SU-DHL-6 (cell line): ENCODE data around the gene PPP2R5C.

Experiments
- H2AFZ ChIP-seq: fragments of 200-600 bp; sonication (generic); 2 replicates; pipeline ENCODE4 v1.6.1; 2014; ENCODE audit warnings: low read depth, mild to moderate bottlenecking, moderate library complexity, mixed read lengths, antibody characterized with exemption, low read length; ENCODE audit not compliant: severe bottlenecking
- H3F3A ChIP-seq: fragments of 200-600 bp; shearing (Covaris generic); 2 replicates; pipeline ENCODE4 v1.6.0; 2016; ENCODE audit warnings: antibody characterized with exemption, mild to moderate bottlenecking; ENCODE audit not compliant: insufficient read depth
- H3K27ac ChIP-seq: fragments of 200-600 bp; sonication (generic); 2 replicates; pipeline ENCODE4 v1.5.1; 2016; ENCODE audit warnings: low read depth, mild to moderate bottlenecking, low read length, moderate library complexity, mixed read lengths
- H3K27me3 ChIP-seq: fragments of 200-600 bp; sonication (generic), shearing (Covaris generic); 2 replicates; pipeline ENCODE4 v1.6.0; 2014; ENCODE audit warnings: mild to moderate bottlenecking, low read length
- H3K36me3 ChIP-seq: fragments of 200-600 bp; sonication (generic); 2 replicates; pipeline ENCODE4 v1.6.1; 2014; ENCODE audit warnings: mild to moderate bottlenecking, low read length, mixed read lengths
- H3K4me2 ChIP-seq: fragments of 300-600, 200-600 bp; shearing (Covaris generic), sonication (generic); 2 replicates; pipeline ENCODE4 v1.6.0; 2014; ENCODE audit warnings: low read length, low read depth, mild to moderate bottlenecking; ENCODE audit not compliant: poor library complexity, severe bottlenecking
- H3K4me3 ChIP-seq: fragments of 200-600 bp; sonication (generic); 2 replicates; pipeline ENCODE4 v1.5.1; 2014; ENCODE audit warnings: antibody characterized with exemption, low read length, mild to moderate bottlenecking, mixed read lengths; ENCODE audit not compliant: insufficient read depth, poor library complexity, severe bottlenecking
- H3K79me2 ChIP-seq: fragments of 200-600 bp; sonication (generic); 2 replicates; pipeline ENCODE4 v1.6.1; 2014; ENCODE audit warnings: mild to moderate bottlenecking, low read length, moderate library complexity; ENCODE audit not compliant: insufficient read depth
- H3K9ac ChIP-seq: fragments of 200-600 bp; sonication (generic); 2 replicates; pipeline ENCODE4 v1.7.0; 2014; ENCODE audit warnings: mild to moderate bottlenecking, low read length
- H3K9me2 ChIP-seq: fragments of 200-600 bp; sonication (generic); replicated peaks from 2 replicates; pipeline ENCODE4 v1.6.1; 2014; ENCODE audit warnings: low read length; ENCODE audit not compliant: insufficient read depth
- H3K9me3 ChIP-seq: fragments of 200-600 bp; sonication (generic); 2 replicates; pipeline ENCODE4 v1.6.1; 2014; ENCODE audit warnings: low read length, mixed read lengths; ENCODE audit not compliant: insufficient read depth
- H4K20me1 ChIP-seq: fragments of 200-600 bp; sonication (generic); 2 replicates; pipeline ENCODE4 v1.6.1; 2014; ENCODE audit warnings: low read depth, mild to moderate bottlenecking, antibody characterized with exemption, low read length, moderate library complexity, mixed read lengths
- EZH2phosphoT487 ChIP-seq: fragments of 200-600 bp; sonication (generic), shearing (Covaris generic); conservative IDR thresholded peaks from 2 replicates; pipeline ENCODE4 v1.6.1; 2018; ENCODE audit warnings: mild to moderate bottlenecking, antibody characterized with exemption, low read length, moderate library complexity, mixed read lengths
- TF ChIP-seq, protein P1 (sequence below): fragments of 200-600 bp; sonication (generic); IDR thresholded peaks from one replicate; pipeline ENCODE4 v1.5.1; 2017; ENCODE audit warnings: antibody characterized with exemption, mild to moderate bottlenecking, low read length, moderate library complexity; ENCODE audit not compliant: insufficient read depth, poor library complexity, severe bottlenecking

Gene PPP2R5C

DNA sequence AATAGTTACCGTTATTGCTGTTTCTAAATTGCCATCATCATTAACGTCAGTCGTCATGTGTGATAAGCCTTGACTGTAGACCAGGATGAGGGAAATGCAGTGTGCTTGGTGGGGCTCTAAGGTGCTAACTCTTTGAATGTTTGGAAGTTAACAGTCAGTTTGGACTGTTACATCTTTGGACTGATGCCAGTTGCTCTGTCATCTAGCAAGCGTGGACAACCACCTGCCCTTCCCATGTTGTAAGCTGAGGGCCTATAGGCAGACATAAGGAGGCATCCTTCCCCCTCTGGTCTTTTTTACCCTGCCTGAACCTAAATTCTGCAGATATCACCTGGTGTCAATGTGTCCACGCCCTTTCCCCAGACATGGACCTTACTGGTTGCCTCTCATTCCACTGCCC is 94.4 kb downstream of the PPP2R5C start:
- H3K36me3 ChIP-seq = peaks cover 21% of the 10 kb centered on the region
- no peak overlapping the region for H3K4me2 ChIP-seq
- H3K79me2 ChIP-seq = peaks cover 95% of the 10 kb centered on the region
- no peak overlapping the region for H2AFZ ChIP-seq
- H3K9ac ChIP-seq = no peak overlapping the region
- no peaks in the 10 kb centered on the region for H3K9me3 ChIP-seq
- no peaks in the 10 kb centered on the region for H3K27me3 ChIP-seq
- TF ChIP-seq, protein P1, sequence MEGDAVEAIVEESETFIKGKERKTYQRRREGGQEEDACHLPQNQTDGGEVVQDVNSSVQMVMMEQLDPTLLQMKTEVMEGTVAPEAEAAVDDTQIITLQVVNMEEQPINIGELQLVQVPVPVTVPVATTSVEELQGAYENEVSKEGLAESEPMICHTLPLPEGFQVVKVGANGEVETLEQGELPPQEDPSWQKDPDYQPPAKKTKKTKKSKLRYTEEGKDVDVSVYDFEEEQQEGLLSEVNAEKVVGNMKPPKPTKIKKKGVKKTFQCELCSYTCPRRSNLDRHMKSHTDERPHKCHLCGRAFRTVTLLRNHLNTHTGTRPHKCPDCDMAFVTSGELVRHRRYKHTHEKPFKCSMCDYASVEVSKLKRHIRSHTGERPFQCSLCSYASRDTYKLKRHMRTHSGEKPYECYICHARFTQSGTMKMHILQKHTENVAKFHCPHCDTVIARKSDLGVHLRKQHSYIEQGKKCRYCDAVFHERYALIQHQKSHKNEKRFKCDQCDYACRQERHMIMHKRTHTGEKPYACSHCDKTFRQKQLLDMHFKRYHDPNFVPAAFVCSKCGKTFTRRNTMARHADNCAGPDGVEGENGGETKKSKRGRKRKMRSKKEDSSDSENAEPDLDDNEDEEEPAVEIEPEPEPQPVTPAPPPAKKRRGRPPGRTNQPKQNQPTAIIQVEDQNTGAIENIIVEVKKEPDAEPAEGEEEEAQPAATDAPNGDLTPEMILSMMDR = no peak
- no peak for TF ChIP-seq EZH2phosphoT487
- H4K20me1 ChIP-seq = peaks cover 13% of the 10 kb centered on the region
- peaks cover 20% of the 10 kb centered on the region; the same call in 1 of the 2 replicates for H3F3A ChIP-seq
- no peaks in the 10 kb centered on the region for H3K9me2 ChIP-seq
- no peak overlapping the region for H3K4me3 ChIP-seq
- H3K27ac ChIP-seq = no peak overlapping the region

DNA sequence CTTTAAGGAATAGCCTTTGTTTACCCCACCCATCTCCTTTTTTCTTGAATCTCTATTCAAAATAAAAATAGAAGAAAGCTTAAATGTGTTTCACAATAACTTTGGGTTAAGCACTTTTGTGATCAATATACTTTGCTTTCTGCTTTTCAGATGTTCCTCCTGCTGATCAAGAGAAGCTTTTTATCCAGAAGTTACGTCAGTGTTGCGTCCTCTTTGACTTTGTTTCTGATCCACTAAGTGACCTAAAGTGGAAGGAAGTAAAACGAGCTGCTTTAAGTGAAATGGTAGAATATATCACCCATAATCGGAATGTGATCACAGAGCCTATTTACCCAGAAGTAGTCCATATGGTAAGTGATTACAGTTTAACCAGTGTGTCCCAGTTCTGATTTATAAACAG is 95.0 kb downstream of the PPP2R5C start:
- H3K4me2 ChIP-seq = no peak overlapping the region
- no peak overlapping the region for H3K9ac ChIP-seq
- TF ChIP-seq, protein P1 = no peak
- no peak for TF ChIP-seq EZH2phosphoT487
- no peaks in the 10 kb centered on the region for H3K9me2 ChIP-seq
- peaks cover 21% of the 10 kb centered on the region for H3K36me3 ChIP-seq
- H3K4me3 ChIP-seq = no peak overlapping the region
- H3K27ac ChIP-seq = no peak overlapping the region
- no peaks in the 10 kb centered on the region for H3K9me3 ChIP-seq
- H3F3A ChIP-seq = peaks cover 16% of the 10 kb centered on the region; the same call in 1 of the 2 replicates
- H4K20me1 ChIP-seq = peaks cover 13% of the 10 kb centered on the region
- H3K79me2 ChIP-seq = peaks cover 95% of the 10 kb centered on the region
- no peaks in the 10 kb centered on the region for H3K27me3 ChIP-seq
- H2AFZ ChIP-seq = no peak overlapping the region

DNA sequence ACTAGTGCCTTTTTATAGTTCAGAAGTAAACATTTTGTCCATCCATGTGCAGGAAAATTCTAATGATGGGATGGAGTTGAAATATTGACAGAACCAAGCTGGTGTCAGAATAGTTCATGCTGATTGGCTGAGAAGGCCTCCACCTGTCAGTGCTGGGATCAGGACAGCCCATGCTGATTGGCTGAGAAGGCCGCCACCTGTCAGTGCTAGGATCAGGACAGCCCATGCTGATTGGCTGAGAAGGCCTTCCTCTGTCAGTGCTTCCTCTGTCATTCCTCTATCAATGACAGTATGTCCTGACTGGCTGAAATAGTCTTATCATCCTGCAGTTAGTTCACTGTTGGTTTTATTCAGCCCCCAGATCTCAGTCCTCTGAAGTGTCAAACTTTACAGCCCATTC is 95.7 kb downstream of the PPP2R5C start:
- no peak overlapping the region for H3K4me2 ChIP-seq

More for the DNA sequence above, 95.7 kb downstream of the PPP2R5C start:
- no peak for TF ChIP-seq EZH2phosphoT487
- TF ChIP-seq, protein P1 = no peak
- H4K20me1 ChIP-seq = peaks cover 13% of the 10 kb centered on the region
- H3K9ac ChIP-seq = no peak overlapping the region
- no peak overlapping the region for H3K27ac ChIP-seq
- H2AFZ ChIP-seq = no peak overlapping the region
- peaks cover 21% of the 10 kb centered on the region for H3K36me3 ChIP-seq
- H3K27me3 ChIP-seq = no peaks in the 10 kb centered on the region
- H3K9me2 ChIP-seq = no peaks in the 10 kb centered on the region
- H3F3A ChIP-seq = peaks cover 12% of the 10 kb centered on the region; the same call in 1 of the 2 replicates
- no peak overlapping the region for H3K4me3 ChIP-seq
- H3K9me3 ChIP-seq = no peaks in the 10 kb centered on the region
- peaks cover 95% of the 10 kb centered on the region for H3K79me2 ChIP-seq
